HepG2 (cell line): Measurements from ENCODE around the gene WWTR1. TPM values are rescaled to one million over a fixed set of nuclear protein-coding genes. Genes with fewer than 3 reads are reported as not detected.

ENCODE experiments used
- ATAC-seq: fragments of 200-7000 bp; cut with Tn5 transposase; 3 replicates; pipeline ENCODE4 v1.9.1; 2020; ENCODE audit warnings: mild to moderate bottlenecking, moderate library complexity
- BruUV-seq: library from RNA; stranded (reverse); fragments of 400-500 nt; replicated peaks from 2 replicates; lab custom pipeline; 2021; lab: Mats Ljungman, UMichigan
- CTCF ChIA-PET: fragments of 300-600 bp; formaldehyde crosslinking; extraction: SDS; loops from one replicate; lab custom pipeline; 2021; ENCODE audit warnings: low total read pairs, inconsistent platforms, low intra/inter-chr PET ratio; lab: Yijun Ruan, JAX
- POLR2A ChIA-PET: fragments of 350-600 bp; sonication (Branson Sonifier 250); formaldehyde crosslinking; loops from one replicate; lab custom pipeline; 2020; ENCODE audit warnings: antibody characterized with exemption, inconsistent platforms; lab: Yijun Ruan, JAX
- DNase-seq: peaks from one replicate; pipeline ENCODE4 v3.0.0-alpha.2; 2015; ENCODE audit warnings: low spot score
- FAIRE-seq: peaks from 3 replicates; lab custom pipeline; 2011; peaks lifted over from hg19 to GRCh38; lab: Jason Lieb, UNC
- H2AFZ ChIP-seq: one replicate; pipeline ENCODE4 v1.6.1; 2011; ENCODE audit warnings: low read length, inconsistent platforms
- H3K27ac ChIP-seq: fragments of 300-600 bp; 3 replicates; pipeline ENCODE4 v1.8.0; 2011; ENCODE audit warnings: mixed run types, mild to moderate bottlenecking, mixed read lengths, low read length, inconsistent platforms; ENCODE audit not compliant: insufficient read depth; ENCODE audit errors: extremely low read length
- H3K27me3 ChIP-seq, 2 experiments: fragments of 200-600 bp in 1 of 2; 2 replicates in 1 of 2; 3 replicates in 1 of 2; pipeline versions ENCODE4 v1.6.0 to v1.8.0; 2011; ENCODE audit warnings: low read length in 2 of 2, mild to moderate bottlenecking in 2 of 2, moderate library complexity in 2 of 2, inconsistent platforms in 1 of 2; ENCODE audit not compliant: insufficient read depth in 2 of 2, control insufficient read depth in 1 of 2
- H3K36me3 ChIP-seq, 2 experiments: fragments of 200-600 bp in 1 of 2; replicated peaks in 1 of 2; 2 replicates in 1 of 2; 3 replicates in 1 of 2; pipeline versions ENCODE4 v1.5.1 to v1.8.0; 2011; ENCODE audit warnings: low read length in 2 of 2, inconsistent platforms in 1 of 2; ENCODE audit not compliant: insufficient read depth in 2 of 2, control insufficient read depth in 1 of 2
- H3K4me1 ChIP-seq: 2 replicates; pipeline ENCODE4 v1.5.1; 2012; ENCODE audit warnings: low read length, inconsistent platforms; ENCODE audit not compliant: insufficient read depth
- H3K4me2 ChIP-seq: 2 replicates; pipeline ENCODE4 v1.6.0; 2011; ENCODE audit warnings: low read depth, low read length, inconsistent platforms
- H3K4me3 ChIP-seq, 3 experiments: fragments of 200-600 bp in 1 of 3; sonication (generic), shearing (Covaris generic) in 1 of 3; replicated peaks in 1 of 3; 2 replicates each; pipeline ENCODE4 v1.5.1; 2011 to 2016; ENCODE audit warnings: low read length in 3 of 3, inconsistent platforms in 2 of 3, low read depth in 2 of 3, mild to moderate bottlenecking in 2 of 3, control low read depth in 1 of 3, mixed read lengths in 1 of 3; ENCODE audit not compliant: insufficient read depth in 1 of 3
- H3K79me2 ChIP-seq: one replicate; pipeline ENCODE4 v1.6.1; 2011; ENCODE audit warnings: low read length, inconsistent platforms; ENCODE audit not compliant: insufficient read depth
- H3K9ac ChIP-seq: 2 replicates; pipeline ENCODE4 v1.6.0; 2011; ENCODE audit warnings: mild to moderate bottlenecking, low read depth, low read length, inconsistent platforms; ENCODE audit not compliant: insufficient read depth
- H3K9me3 ChIP-seq: 2 replicates; pipeline ENCODE4 v1.5.1; 2012; ENCODE audit warnings: mild to moderate bottlenecking, low read length
- H4K20me1 ChIP-seq: 2 replicates; pipeline ENCODE4 v1.6.0; 2011; ENCODE audit warnings: inconsistent platforms, mild to moderate bottlenecking, low read length, moderate library complexity; ENCODE audit not compliant: insufficient read depth
- BCL6 ChIP-seq: IDR thresholded peaks from 2 replicates; pipeline ENCODE4 v1.6.1; 2016; ENCODE audit warnings: missing genetic modification reagents, missing compliant biosample characterization
- GATAD2A ChIP-seq: IDR thresholded peaks from 2 replicates; pipeline ENCODE4 v1.6.1; 2016
- GFI1 ChIP-seq: sonication (generic); formaldehyde crosslinking; IDR thresholded peaks from 2 replicates; pipeline ENCODE4 v1.5.0; 2020; ENCODE audit warnings: missing genetic modification reagents, mild to moderate bottlenecking, borderline replicate concordance
- HNF4A ChIP-seq: sonication (generic); formaldehyde crosslinking; IDR thresholded peaks from 2 replicates; pipeline ENCODE4 v1.4.0; 2020; ENCODE audit warnings: missing genetic modification reagents
- NFYB ChIP-seq: sonication (generic); formaldehyde crosslinking; IDR thresholded peaks from 2 replicates; pipeline ENCODE4 v1.4.0; 2020; ENCODE audit warnings: missing genetic modification reagents
- PAWR ChIP-seq: sonication (generic); formaldehyde crosslinking; IDR thresholded peaks from 2 replicates; pipeline ENCODE4 v1.4.0; 2020; ENCODE audit warnings: missing genetic modification reagents, mild to moderate bottlenecking, borderline replicate concordance
- POGZ ChIP-seq: sonication (generic); formaldehyde crosslinking; IDR thresholded peaks from 2 replicates; pipeline ENCODE4 v1.4.0; 2020; ENCODE audit warnings: mild to moderate bottlenecking, missing genetic modification reagents
- REPIN1 ChIP-seq: sonication (generic); formaldehyde crosslinking; IDR thresholded peaks from 2 replicates; pipeline ENCODE4 v1.8.0; 2022; ENCODE audit warnings: missing genetic modification reagents, low read depth, mild to moderate bottlenecking, borderline replicate concordance
- SOX6 ChIP-seq, 2 experiments: fragments of 450-650 bp in 1 of 2; sonication (generic) in 1 of 2; formaldehyde crosslinking in 1 of 2; IDR thresholded peaks; 2 replicates each; pipeline versions ENCODE4 v1.4.0 to v1.6.1; 2017 to 2020; ENCODE audit warnings: antibody characterized with exemption in 1 of 2, mild to moderate bottlenecking in 1 of 2, missing genetic modification reagents in 1 of 2
- TARDBP ChIP-seq: sonication (generic); formaldehyde crosslinking; IDR thresholded peaks from 2 replicates; pipeline ENCODE4 v1.8.0; 2022; ENCODE audit warnings: mild to moderate bottlenecking, missing genetic modification reagents
- TCF7L2 ChIP-seq: IDR thresholded peaks from 2 replicates; pipeline ENCODE4 v1.6.1; 2011; ENCODE audit warnings: mild to moderate bottlenecking, low read depth, low read length, moderate library complexity
- ZFX ChIP-seq: sonication (generic); formaldehyde crosslinking; IDR thresholded peaks from 2 replicates; pipeline ENCODE4 v1.4.0; 2020; ENCODE audit warnings: mild to moderate bottlenecking, low read depth, missing genetic modification reagents, moderate library complexity
- ZNF761 ChIP-seq: sonication (generic); formaldehyde crosslinking; conservative IDR thresholded peaks from 2 replicates; pipeline ENCODE4 v1.4.0; 2020; ENCODE audit warnings: mild to moderate bottlenecking, missing genetic modification reagents
- ZNF773 ChIP-seq: sonication (generic); formaldehyde crosslinking; IDR thresholded peaks from 2 replicates; pipeline ENCODE4 v1.4.0; 2020; ENCODE audit warnings: missing genetic modification reagents, borderline replicate concordance
- ZNF841 ChIP-seq: sonication (generic); formaldehyde crosslinking; IDR thresholded peaks from 2 replicates; pipeline ENCODE4 v1.8.1; 2023; ENCODE audit warnings: missing genetic modification reagents, borderline replicate concordance
- WGBS: methylation state at CpG from one replicate; pipeline ENCODE4 v1.1.6; 2017; ENCODE audit warnings: low lambda C conversion rate; 5-methylcytosine and 5-hydroxymethylcytosine counted together
- in situ Hi-C: cut with HindIII; loops from 2 replicates; pipeline ENCODE4 v1.10.0; 2017; ENCODE audit warnings: low pct_unique_long_range_greater_than_20kb; ENCODE audit not compliant: extremely low pct_ligation_motif_present
- intact Hi-C: fragments of 100-400 bp; cut with micrococcal nuclease; formaldehyde crosslinking; loops from one replicate; pipeline ENCODE4 v1.10.0; 2022; ENCODE audit not compliant: unreplicated experiment
- polyA plus RNA-seq, 8 experiments: library from polyadenylated mRNA; depleted of rRNA in 3 of 8; stranded (reverse) in 7 of 8; unstranded in 1 of 8; fragments of >200 nt; fragmentation: Illumina TruSeq in 4 of 8; extraction: Trizol in 4 of 8; gene quantifications; 2 replicates each; pipeline versions ENCODE4 v1.2.1 to v1.2.3, GENCODE V29; 2011 to 2016; ENCODE audit warnings: low read depth in 4 of 8, missing spikeins in 1 of 8, mixed read lengths in 1 of 8; ENCODE audit not compliant: insufficient read depth in 1 of 8
- total RNA-seq, 5 experiments: library from RNA; depleted of rRNA; stranded (reverse); fragments of >200 nt; fragmentation: Illumina TruSeq; extraction: Trizol; gene quantifications; 2 replicates each; pipeline ENCODE4 v1.2.3, GENCODE V29; 2016; ENCODE audit warnings: low read depth in 1 of 5
- TF ChIP-seq, protein P1 (sequence below): IDR thresholded peaks from 2 replicates; pipeline ENCODE4 v1.6.1; 2018; ENCODE audit warnings: missing genetic modification reagents, mild to moderate bottlenecking, missing compliant biosample characterization
- TF ChIP-seq, protein P2 (sequence below): sonication (generic); formaldehyde crosslinking; IDR thresholded peaks from 2 replicates; pipeline ENCODE4 v1.8.0; 2022; ENCODE audit warnings: mild to moderate bottlenecking, missing genetic modification reagents, moderate library complexity
- TF ChIP-seq, protein P3 (sequence below): sonication (generic); formaldehyde crosslinking; IDR thresholded peaks from 2 replicates; pipeline ENCODE4 v1.5.0; 2020; ENCODE audit warnings: mild to moderate bottlenecking, missing genetic modification reagents, moderate library complexity

WWTR1 gene
- total and polyA plus RNA-seq, 2 of the 13 experiments (the other 11 are each of a cell fraction or from before 2014, with no cell fraction given) = 19.7 to 139 TPM

DNA sequence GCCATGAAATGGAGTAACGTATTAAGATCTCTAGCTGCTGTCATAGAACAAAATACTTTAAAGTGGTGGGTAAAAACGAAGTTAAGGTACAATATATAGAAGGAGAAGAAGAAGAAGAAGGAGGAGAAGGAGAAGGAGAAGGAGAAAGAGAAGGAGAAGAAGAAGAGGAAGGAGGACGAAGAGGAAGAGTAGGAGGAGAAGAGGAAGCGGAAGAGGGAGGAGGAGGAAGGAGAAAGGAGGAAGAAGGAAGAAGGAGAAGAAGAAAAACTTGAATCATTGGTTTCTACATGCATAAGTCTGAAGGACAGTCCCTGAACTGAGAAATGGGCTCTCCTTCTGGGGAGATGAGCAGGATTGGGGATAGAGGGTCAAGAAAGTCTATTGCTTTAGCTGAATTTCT is 22.4 kb downstream of the WWTR1 start (continued):
- no peak for TF ChIP-seq TCF7L2
- TF ChIP-seq ZNF841 (CRISPR knock-in tag) = no peak

DNA sequence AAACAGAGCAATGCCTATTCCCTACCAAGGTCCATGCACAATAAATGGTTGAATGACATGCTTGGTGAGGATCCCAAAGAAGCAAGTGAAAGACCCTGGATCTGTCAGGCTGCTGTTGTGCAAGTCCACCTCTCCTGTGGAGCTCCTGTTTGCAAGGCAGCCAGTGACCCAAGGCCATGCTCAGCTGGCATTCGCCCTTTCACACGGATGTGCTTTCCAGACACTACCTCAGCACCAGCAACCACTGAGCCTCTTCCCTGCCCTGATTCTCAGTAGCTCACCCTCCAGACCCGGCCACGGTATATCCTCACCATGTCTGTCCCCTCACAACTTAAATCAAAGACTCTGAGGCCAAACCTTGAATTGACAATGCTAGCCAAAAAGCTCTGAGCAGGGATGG is 23.3 kb downstream of the WWTR1 start:
- Histone ChIP-seq H3K36me3 (peaks cover 24 to 58% of the 10 kb centered on the region in 2 experiments), H3K9ac (no peak overlapping the region), H3K27ac (peak overlapping the region; percentile 34), H3K79me2 (peaks cover 99% of the 10 kb centered on the region), H3K4me1 (peaks cover 100% of the 10 kb centered on the region), H3K4me2 (no peak overlapping the region), H3K9me3 (no peaks in the 10 kb centered on the region), H3K27me3 (no peaks in the 10 kb centered on the region), H4K20me1 (peaks cover 64% of the 10 kb centered on the region), H2AFZ (no peak overlapping the region), H3K4me3 (no peak overlapping the region)
- peak; percentile 44 for FAIRE-seq
- 62% methylated on average over 4 of the region's 4 CpGs for WGBS
- intact Hi-C loops = no loop called here
- peak; percentile 93 for ATAC-seq
- POLR2A ChIA-PET = interaction anchor here (1.0 to 3.4 kb wide), 3 partner anchors 22 to 25 kb away, joined by 4 to 14 read pairs (median 4); partner anchors contain the start of gene WWTR1
- peak; percentile 56 for DNase-seq
- CTCF ChIA-PET = no interaction called here
- no TSS peak for BruUV-seq
- in situ Hi-C loops = no loop called here
- TF ChIP-seq GFI1 (CRISPR knock-in tag) (peak; percentile 33; the same call in 1 of the 2 replicates), PAWR (CRISPR knock-in tag) (no peak), POGZ (CRISPR knock-in tag) (peak; percentile 62; the same call in 1 of the 2 replicates), SOX6 (IDR thresholded peaks at IDR 0.05) (no peak), SOX6 (CRISPR knock-in tag; IDR thresholded peaks at IDR 0.05) (no peak), GATAD2A (peak; percentile 77), BCL6 (peak; percentile 89), ZNF773 (no peak), TARDBP (CRISPR knock-in tag) (0 out of 2 replicates have a peak, but pooled peaks have one; percentile 41), ZNF761 (CRISPR knock-in tag) (no peak), REPIN1 (peak; percentile 56; the same call in 1 of the 2 replicates), ZFX (CRISPR knock-in tag) (peak; percentile 28; the same call in 1 of the 2 replicates), NFYB (CRISPR knock-in tag) (no peak), HNF4A (CRISPR knock-in tag) (peak; percentile 23; the same call in 1 of the 2 replicates)
- TF ChIP-seq, protein P1, sequence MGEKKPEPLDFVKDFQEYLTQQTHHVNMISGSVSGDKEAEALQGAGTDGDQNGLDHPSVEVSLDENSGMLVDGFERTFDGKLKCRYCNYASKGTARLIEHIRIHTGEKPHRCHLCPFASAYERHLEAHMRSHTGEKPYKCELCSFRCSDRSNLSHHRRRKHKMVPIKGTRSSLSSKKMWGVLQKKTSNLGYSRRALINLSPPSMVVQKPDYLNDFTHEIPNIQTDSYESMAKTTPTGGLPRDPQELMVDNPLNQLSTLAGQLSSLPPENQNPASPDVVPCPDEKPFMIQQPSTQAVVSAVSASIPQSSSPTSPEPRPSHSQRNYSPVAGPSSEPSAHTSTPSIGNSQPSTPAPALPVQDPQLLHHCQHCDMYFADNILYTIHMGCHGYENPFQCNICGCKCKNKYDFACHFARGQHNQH = peak; percentile 52; the same call in 1 of the 2 replicates
- TF ChIP-seq, protein P2, sequence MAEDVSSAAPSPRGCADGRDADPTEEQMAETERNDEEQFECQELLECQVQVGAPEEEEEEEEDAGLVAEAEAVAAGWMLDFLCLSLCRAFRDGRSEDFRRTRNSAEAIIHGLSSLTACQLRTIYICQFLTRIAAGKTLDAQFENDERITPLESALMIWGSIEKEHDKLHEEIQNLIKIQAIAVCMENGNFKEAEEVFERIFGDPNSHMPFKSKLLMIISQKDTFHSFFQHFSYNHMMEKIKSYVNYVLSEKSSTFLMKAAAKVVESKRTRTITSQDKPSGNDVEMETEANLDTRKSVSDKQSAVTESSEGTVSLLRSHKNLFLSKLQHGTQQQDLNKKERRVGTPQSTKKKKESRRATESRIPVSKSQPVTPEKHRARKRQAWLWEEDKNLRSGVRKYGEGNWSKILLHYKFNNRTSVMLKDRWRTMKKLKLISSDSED (CRISPR knock-in tag) = no peak
- TF ChIP-seq, protein P3, sequence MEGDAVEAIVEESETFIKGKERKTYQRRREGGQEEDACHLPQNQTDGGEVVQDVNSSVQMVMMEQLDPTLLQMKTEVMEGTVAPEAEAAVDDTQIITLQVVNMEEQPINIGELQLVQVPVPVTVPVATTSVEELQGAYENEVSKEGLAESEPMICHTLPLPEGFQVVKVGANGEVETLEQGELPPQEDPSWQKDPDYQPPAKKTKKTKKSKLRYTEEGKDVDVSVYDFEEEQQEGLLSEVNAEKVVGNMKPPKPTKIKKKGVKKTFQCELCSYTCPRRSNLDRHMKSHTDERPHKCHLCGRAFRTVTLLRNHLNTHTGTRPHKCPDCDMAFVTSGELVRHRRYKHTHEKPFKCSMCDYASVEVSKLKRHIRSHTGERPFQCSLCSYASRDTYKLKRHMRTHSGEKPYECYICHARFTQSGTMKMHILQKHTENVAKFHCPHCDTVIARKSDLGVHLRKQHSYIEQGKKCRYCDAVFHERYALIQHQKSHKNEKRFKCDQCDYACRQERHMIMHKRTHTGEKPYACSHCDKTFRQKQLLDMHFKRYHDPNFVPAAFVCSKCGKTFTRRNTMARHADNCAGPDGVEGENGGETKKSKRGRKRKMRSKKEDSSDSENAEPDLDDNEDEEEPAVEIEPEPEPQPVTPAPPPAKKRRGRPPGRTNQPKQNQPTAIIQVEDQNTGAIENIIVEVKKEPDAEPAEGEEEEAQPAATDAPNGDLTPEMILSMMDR (CRISPR knock-in tag) = no peak
